MCF 10A (cell line): Measurements from ENCODE around the gene PPP1R1C. TPM values are rescaled to one million over a fixed set of nuclear protein-coding genes. Genes with fewer than 3 reads are reported as not detected.
"Not testable (repeated sequence)": the region's sequence is repeated elsewhere in the genome, so short reads cannot be mapped to it uniquely, and the experiment has no call there.

Source experiments
- BruUV-seq: library from RNA; stranded (reverse); fragments of 400-500 nt; replicated peaks from 2 replicates; lab custom pipeline; 2021; lab: Mats Ljungman, UMichigan
- CTCF ChIA-PET: fragments of 300-600 bp; sonication (Branson Sonifier 250); formaldehyde crosslinking; extraction: SDS; loops from one replicate; lab custom pipeline; 2021; ENCODE audit warnings: antibody characterized with exemption, inconsistent platforms; lab: Yijun Ruan, JAX
- POLR2A ChIA-PET: fragments of 300-600, 350-650 bp; sonication (Branson Sonifier 250); formaldehyde crosslinking; extraction: SDS; loops from one replicate; lab custom pipeline; 2020; ENCODE audit warnings: antibody characterized with exemption, inconsistent platforms; lab: Yijun Ruan, JAX
- DNase-seq: peaks from one replicate; pipeline ENCODE4 v3.0.0-alpha.2; 2018; ENCODE audit not compliant: unreplicated experiment
- H3K27ac Mint-ChIP-seq: one replicate; pipeline ENCODE4 v1.8.0; 2022; ENCODE audit warnings: mild to moderate bottlenecking, low read depth, mixed read lengths; ENCODE audit not compliant: unreplicated experiment
- H3K27me3 Mint-ChIP-seq: one replicate; pipeline ENCODE4 v1.8.0; 2022; ENCODE audit warnings: mixed read lengths; ENCODE audit not compliant: insufficient read depth, unreplicated experiment
- H3K36me3 Mint-ChIP-seq: one replicate; pipeline ENCODE4 v1.8.0; 2022; ENCODE audit warnings: mild to moderate bottlenecking, moderate library complexity, mixed read lengths; ENCODE audit not compliant: insufficient read depth, unreplicated experiment
- H3K4me1 Mint-ChIP-seq: one replicate; pipeline ENCODE4 v1.8.0; 2022; ENCODE audit warnings: mixed read lengths; ENCODE audit not compliant: insufficient read depth, unreplicated experiment
- H3K4me3 Mint-ChIP-seq: one replicate; pipeline ENCODE4 v1.8.0; 2022; ENCODE audit warnings: mild to moderate bottlenecking, moderate library complexity, mixed read lengths; ENCODE audit not compliant: unreplicated experiment
- H3K9me3 Mint-ChIP-seq: one replicate; pipeline ENCODE4 v1.8.0; 2022; ENCODE audit warnings: mixed read lengths; ENCODE audit not compliant: unreplicated experiment
- CTCF ChIP-seq: fragments of 200-600 bp; IDR thresholded peaks from one replicate; pipeline ENCODE4 v1.8.0; 2022; ENCODE audit warnings: antibody characterized with exemption, mild to moderate bottlenecking; ENCODE audit not compliant: unreplicated experiment
- intact Hi-C: fragments of 100-400 bp; cut with micrococcal nuclease; formaldehyde crosslinking; loops from 2 replicates; pipeline ENCODE4 v1.14.1; 2022
- total RNA-seq: library from RNA; stranded (reverse); gene quantifications from 2 replicates; pipeline ENCODE4 v1.2.3, GENCODE V29; 2022

The PPP1R1C gene
- total RNA-seq, 1 experiment from 2014 or later = not detected

- no peak overlapping the region for H3K4me3 Mint-ChIP-seq
- CTCF ChIA-PET = interaction anchor here (0.7 to 1.1 kb wide), 5 partner anchors 16 to 239 kb away, joined by 3 to 4 read pairs (median 3); no protein-coding TSS in a partner anchor
- no TSS peak for BruUV-seq
- H3K9me3 Mint-ChIP-seq = no peaks in the 10 kb centered on the region
- TF ChIP-seq CTCF = no peak
- no peaks in the 10 kb centered on the region for H3K4me1 Mint-ChIP-seq
- peak overlapping the region; percentile 37 for H3K27ac Mint-ChIP-seq
- no peak for DNase-seq
- intact Hi-C loops = no loop called here
- no peaks in the 10 kb centered on the region for H3K36me3 Mint-ChIP-seq
- POLR2A ChIA-PET = interaction anchor here (0.6 kb wide), 1 partner anchor 162 kb away, joined by 3 read pairs; no protein-coding TSS in a partner anchor
- H3K27me3 Mint-ChIP-seq = no peaks in the 10 kb centered on the region
Measured at GRCh38 chr2:181954538-181954883, 31.1 kb upstream of the PPP1R1C start.

GRCh38 chr2:181955010-181955409 lies 30.6 kb upstream of the PPP1R1C start:
- no TSS peak for BruUV-seq
- Mint-ChIP-seq H3K4me3 (no peak overlapping the region), H3K27me3 (no peaks in the 10 kb centered on the region), H3K4me1 (no peaks in the 10 kb centered on the region), H3K9me3 (no peaks in the 10 kb centered on the region), H3K36me3 (no peaks in the 10 kb centered on the region), H3K27ac (no peak overlapping the region)
- intact Hi-C loops = no loop called here
- POLR2A ChIA-PET = no interaction called here
- TF ChIP-seq CTCF = no peak
- CTCF ChIA-PET = interaction anchor here (0.7 to 0.8 kb wide), 4 partner anchors 16 to 141 kb away, joined by 3 to 4 read pairs (median 3); no protein-coding TSS in a partner anchor
- peak; percentile 61 for DNase-seq

- H3K4me3 Mint-ChIP-seq, BruUV-seq, POLR2A ChIA-PET, H3K27ac Mint-ChIP-seq, H3K36me3 Mint-ChIP-seq, intact Hi-C loops, H3K27me3 Mint-ChIP-seq, H3K4me1 Mint-ChIP-seq, H3K9me3 Mint-ChIP-seq, DNase-seq, CTCF ChIA-PET: not testable (repeated sequence)
Measured at GRCh38 chr2:181955866-181956265, 29.8 kb upstream of the PPP1R1C start.

- BruUV-seq = no TSS peak
- POLR2A ChIA-PET = interaction anchor here (0.6 kb wide), 1 partner anchor 120 kb away, joined by 3 read pairs; no protein-coding TSS in a partner anchor
Measured at GRCh38 chr2:181957668-181958067, 28.0 kb upstream of the PPP1R1C start.

More at GRCh38 chr2:181957668-181958067, 28.0 kb upstream of the PPP1R1C start:
- intact Hi-C loops = no loop called here
- TF ChIP-seq CTCF = no peak
- no peaks in the 10 kb centered on the region for H3K4me1 Mint-ChIP-seq
- H3K27me3 Mint-ChIP-seq = no peaks in the 10 kb centered on the region
- CTCF ChIA-PET = no interaction called here
- H3K9me3 Mint-ChIP-seq = no peaks in the 10 kb centered on the region
- DNase-seq = no peak
- no peaks in the 10 kb centered on the region for H3K36me3 Mint-ChIP-seq
- no peak overlapping the region for H3K27ac Mint-ChIP-seq
- H3K4me3 Mint-ChIP-seq = no peak overlapping the region
